ENCODE results near the gene AFAP1. TPM values are rescaled to one million over a fixed set of nuclear protein-coding genes. Genes with fewer than 3 reads are reported as not detected.
A peak's percentile ranks its signal among the peaks of the same experiment; 100 is the strongest.

Gene AFAP1
- total RNA-seq, 1 experiment from 2014 or later, result 42.1 TPM

DNA sequence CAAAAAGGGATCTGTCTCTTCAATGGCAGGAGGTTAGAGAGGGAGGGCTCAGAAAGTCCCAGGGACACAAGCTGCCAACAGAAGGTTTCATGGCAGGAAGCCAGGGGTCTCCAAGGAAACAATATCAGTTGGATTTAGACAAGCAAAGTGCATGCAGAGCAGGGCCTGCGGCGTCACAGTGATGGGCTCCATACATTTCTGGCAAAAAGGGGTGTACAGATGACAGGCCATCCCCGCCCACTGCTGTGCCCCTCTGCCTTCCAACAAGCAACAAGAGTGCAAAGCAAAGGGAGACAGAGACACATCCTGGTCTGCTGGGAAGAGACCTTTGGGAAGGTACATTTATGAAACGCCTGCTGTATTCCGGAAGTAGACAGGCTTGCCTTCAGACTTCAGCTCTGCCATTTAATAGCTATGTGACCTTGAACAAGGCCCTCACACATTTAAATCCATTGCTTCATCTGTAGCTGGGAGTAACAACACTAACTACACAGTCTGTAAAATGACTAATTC is 121.2 kb downstream of the AFAP1 start:
- Histone ChIP-seq H3K4me2 (ENCODE audit: low read length) (no peak overlapping the region), H3K4me3 (ENCODE audit: low read length) (no peak overlapping the region), H2AFZ (ENCODE audit: low read length) (no peak overlapping the region), H3K9me2 (replicated peaks; ENCODE audit: low read length) (no peaks in the 10 kb centered on the region), H4K20me1 (ENCODE audit: low read length) (no peaks in the 10 kb centered on the region), H3K9me3 (ENCODE audit: low read length) (no peaks in the 10 kb centered on the region), H3K9ac (ENCODE audit: low read length) (no peak overlapping the region), H3K36me3 (ENCODE audit: low read depth, low read length) (peaks cover 20% of the 10 kb centered on the region), H3K79me2 (ENCODE audit: low read length) (peaks cover 6% of the 10 kb centered on the region; the same call in 1 of the 2 replicates), H3K27ac (ENCODE audit: low read length) (no peak overlapping the region), H3K4me1 (ENCODE audit: insufficient read depth, low read length) (no peaks in the 10 kb centered on the region), H3K27me3 (ENCODE audit: low read length) (no peaks in the 10 kb centered on the region), H3F3A (ENCODE audit: low read length, unreplicated experiment) (no peaks in the 10 kb centered on the region)
- intact Hi-C loops (cut with micrococcal nuclease), result no loop called here
- ATAC-seq (no peak), DNase-seq (no peak)
- CTCF ChIA-PET, result no interaction called here
- BruUV-seq (replicated peaks), result no TSS peak
- POLR2A ChIA-PET (ENCODE audit: unreplicated experiment), result no interaction called here
- TF ChIP-seq EZH2phosphoT487 (IDR thresholded peaks at IDR 0.05; ENCODE audit: borderline replicate concordance, low read length) (no peak), EZH2 (IDR thresholded peaks at IDR 0.05; ENCODE audit: low read length, unreplicated experiment) (no peak), CTCF (conservative IDR thresholded peaks at IDR 0.05; ENCODE audit: low read depth, low read length) (no peak)

GRCh38 chr4:7817877-7818398 is 121.7 kb downstream of the AFAP1 start:
- TF ChIP-seq CTCF (conservative IDR thresholded peaks at IDR 0.05; ENCODE audit: low read depth, low read length) (no peak), EZH2 (IDR thresholded peaks at IDR 0.05; ENCODE audit: low read length, unreplicated experiment) (no peak), EZH2phosphoT487 (IDR thresholded peaks at IDR 0.05; ENCODE audit: borderline replicate concordance, low read length) (no peak)
- Histone ChIP-seq H3F3A (ENCODE audit: low read length, unreplicated experiment) (no peaks in the 10 kb centered on the region), H3K9ac (ENCODE audit: low read length) (no peak overlapping the region), H3K27ac (ENCODE audit: low read length) (no peak overlapping the region), H2AFZ (ENCODE audit: low read length) (no peak overlapping the region), H3K9me3 (ENCODE audit: low read length) (no peaks in the 10 kb centered on the region), H3K79me2 (ENCODE audit: low read length) (0 out of 2 replicates have a peak, but pooled peaks cover 7% of the 10 kb centered on the region), H3K9me2 (replicated peaks; ENCODE audit: low read length) (no peaks in the 10 kb centered on the region), H3K4me2 (ENCODE audit: low read length) (no peak overlapping the region), H4K20me1 (ENCODE audit: low read length) (no peaks in the 10 kb centered on the region), H3K27me3 (ENCODE audit: low read length) (no peaks in the 10 kb centered on the region), H3K4me1 (ENCODE audit: insufficient read depth, low read length) (no peaks in the 10 kb centered on the region), H3K36me3 (ENCODE audit: low read depth, low read length) (peaks cover 24% of the 10 kb centered on the region), H3K4me3 (ENCODE audit: low read length) (no peak overlapping the region)
- CTCF ChIA-PET, result no interaction called here
- intact Hi-C loops (cut with micrococcal nuclease), result no loop called here
- POLR2A ChIA-PET (ENCODE audit: unreplicated experiment), result no interaction called here
- BruUV-seq (replicated peaks), result no TSS peak
- no peak for DNase-seq
- no peak for ATAC-seq

- intact Hi-C loops (cut with micrococcal nuclease), result no loop called here
- Histone ChIP-seq H3K4me2 (ENCODE audit: low read length) (no peak overlapping the region), H3K27me3 (ENCODE audit: low read length) (no peaks in the 10 kb centered on the region), H4K20me1 (ENCODE audit: low read length) (no peaks in the 10 kb centered on the region), H3F3A (ENCODE audit: low read length, unreplicated experiment) (no peaks in the 10 kb centered on the region), H2AFZ (ENCODE audit: low read length) (no peak overlapping the region), H3K27ac (ENCODE audit: low read length) (no peak overlapping the region), H3K4me1 (ENCODE audit: insufficient read depth, low read length) (no peaks in the 10 kb centered on the region), H3K4me3 (ENCODE audit: low read length) (no peak overlapping the region), H3K79me2 (ENCODE audit: low read length) (0 out of 2 replicates have a peak, but pooled peaks cover 10% of the 10 kb centered on the region), H3K9ac (ENCODE audit: low read length) (no peak overlapping the region), H3K9me3 (ENCODE audit: low read length) (no peaks in the 10 kb centered on the region), H3K36me3 (ENCODE audit: low read depth, low read length) (peaks cover 36% of the 10 kb centered on the region), H3K9me2 (replicated peaks; ENCODE audit: low read length) (no peaks in the 10 kb centered on the region)
- ATAC-seq, result no peak
- ChIA-PET CTCF (no interaction called here), POLR2A (ENCODE audit: unreplicated experiment) (no interaction called here)
- BruUV-seq (replicated peaks), result no TSS peak
- no peak for TF ChIP-seq EZH2phosphoT487 (IDR thresholded peaks at IDR 0.05; ENCODE audit: borderline replicate concordance, low read length)
- TF ChIP-seq EZH2 (IDR thresholded peaks at IDR 0.05; ENCODE audit: low read length, unreplicated experiment), result no peak
- TF ChIP-seq CTCF (conservative IDR thresholded peaks at IDR 0.05; ENCODE audit: low read depth, low read length), result no peak
- peak; percentile 12 for DNase-seq
Measured at GRCh38 chr4:7816771-7817170, 122.9 kb downstream of the AFAP1 start.
